ENCODE results near the gene RAB39A.
"Not testable (repeated sequence)": the region's sequence is repeated elsewhere in the genome, so short reads cannot be mapped to it uniquely, and the experiment has no call there.

RAB39A gene
- total RNA-seq, result 9.4 to 24.4 (median 13.9) reads per million in 18 experiments

- DNase-seq, result peak; percentile 96 to 97
Observed at GRCh38 chr11:107928046-107928766, at the start of gene RAB39A. RAB39A (plus strand) TSS chr11:107928448; CDS start chr11:107928569, 121 bp downstream.

GRCh38 chr11:107881471-107881870, 46.8 kb upstream of the RAB39A start:
- DNase-seq, result not testable (repeated sequence)

GRCh38 chr11:107882095-107882820, 46.0 kb upstream of the RAB39A start:
- no peak for DNase-seq

- peak; percentile 56 to 60 for DNase-seq
Observed at GRCh38 chr11:107898270-107898669, 30.0 kb upstream of the RAB39A start.

- no peak for DNase-seq
Observed at GRCh38 chr11:107908211-107908610, 20.0 kb upstream of the RAB39A start.

GRCh38 chr11:107912415-107912814, 15.8 kb upstream of the RAB39A start:
- DNase-seq, result not testable (repeated sequence)

GRCh38 chr11:107915229-107915628, 13.0 kb upstream of the RAB39A start:
- no peak for DNase-seq

GRCh38 chr11:107916671-107917241, 11.5 kb upstream of the RAB39A start:
- DNase-seq, result peak; percentile 32 to 43

GRCh38 chr11:107921997-107922396, 6.3 kb upstream of the RAB39A start:
- no peak for DNase-seq

- not testable (repeated sequence) for DNase-seq
Observed at GRCh38 chr11:107923519-107923918, 4.7 kb upstream of the RAB39A start.

GRCh38 chr11:107924306-107924705, 3.9 kb upstream of the RAB39A start:
- DNase-seq, result no peak

- no peak for DNase-seq
Observed at GRCh38 chr11:107927559-107927958, 689 bp upstream of the RAB39A start.

GRCh38 chr11:107928767-107929507, 689 bp downstream of the RAB39A start:
- peak; percentile 58 to 75 for DNase-seq

- DNase-seq, result peak; percentile 87 to 94
Observed at GRCh38 chr11:107929611-107930200, 1.5 kb downstream of the RAB39A start.

GRCh38 chr11:107931206-107931605, 3.0 kb downstream of the RAB39A start:
- DNase-seq, result no peak

GRCh38 chr11:107947904-107948303, 19.7 kb downstream of the RAB39A start:
- DNase-seq, result no peak

GRCh38 chr11:107948328-107948727, 20.1 kb downstream of the RAB39A start:
- DNase-seq, result not testable (repeated sequence)

- no peak for DNase-seq
Observed at GRCh38 chr11:107951155-107951554, 22.9 kb downstream of the RAB39A start.

GRCh38 chr11:107953446-107953845, 25.2 kb downstream of the RAB39A start:
- DNase-seq, result no peak

GRCh38 chr11:107956543-107956942, 28.3 kb downstream of the RAB39A start:
- no peak for DNase-seq

GRCh38 chr11:107957109-107957588, 28.9 kb downstream of the RAB39A start:
- DNase-seq, result peak; percentile 83 to 90

- no peak for DNase-seq
Observed at GRCh38 chr11:107961480-107961879, 33.2 kb downstream of the RAB39A start.

All from inflammatory macrophage (primary cell).